OCI-LY3 (cell line): ENCODE data around the gene PRPH.
"Not testable (repeated sequence)": the region's sequence is repeated elsewhere in the genome, so short reads cannot be mapped to it uniquely, and the experiment has no call there.

Source experiments
- H2AFZ ChIP-seq: fragments of 200-600, 300-600 bp; shearing (Covaris generic); 2 replicates; pipeline ENCODE4 v1.6.0; 2014; ENCODE audit warnings: antibody characterized with exemption, low read depth, low read length
- H3K27ac ChIP-seq: fragments of 200-600, 300-600 bp; sonication (generic); 2 replicates; pipeline ENCODE4 v1.5.1; 2014; ENCODE audit warnings: mild to moderate bottlenecking, low read length, moderate library complexity, mixed read lengths
- H3K27me3 ChIP-seq: fragments of 200-600, 300-600 bp; sonication (generic); 2 replicates; pipeline ENCODE4 v1.6.1; 2014; ENCODE audit warnings: low read depth, low read length, mixed read lengths
- H3K36me3 ChIP-seq: fragments of 200-600, 300-600 bp; sonication (generic); replicated peaks from 2 replicates; pipeline ENCODE3; 2014; ENCODE audit warnings: low read depth, low read length, mixed read lengths
- H3K4me1 ChIP-seq: fragments of 300-600, 200-600 bp; sonication (generic); 2 replicates; pipeline ENCODE4 v1.6.1; 2014; ENCODE audit warnings: low read length, mixed read lengths
- H3K4me2 ChIP-seq: fragments of 200-600, 300-600 bp; sonication (generic); 2 replicates; pipeline ENCODE4 v1.6.1; 2014; ENCODE audit warnings: low read length, mixed read lengths
- H3K4me3 ChIP-seq: fragments of 300-600, 200-600 bp; sonication (generic); 2 replicates; pipeline ENCODE4 v1.5.1; 2014; ENCODE audit warnings: antibody characterized with exemption, mild to moderate bottlenecking, low read length, moderate library complexity
- H3K79me2 ChIP-seq: fragments of 300-600, 200-600 bp; shearing (Covaris generic); 2 replicates; pipeline ENCODE4 v1.6.1; 2014; ENCODE audit warnings: mild to moderate bottlenecking, low read length, mixed read lengths
- H3K9ac ChIP-seq: fragments of 300-600, 200-600 bp; shearing (Covaris generic); 2 replicates; pipeline ENCODE4 v1.6.0; 2014; ENCODE audit warnings: mild to moderate bottlenecking, low read length, moderate library complexity
- H3K9me3 ChIP-seq: fragments of 200-600, 300-600 bp; shearing (Covaris generic); 2 replicates; pipeline ENCODE4 v1.6.1; 2014; ENCODE audit warnings: low read length, mixed read lengths; ENCODE audit not compliant: insufficient read depth
- H4K20me1 ChIP-seq: fragments of 200-600, 300-600 bp; sonication (generic); 2 replicates; pipeline ENCODE4 v1.6.1; 2016; ENCODE audit warnings: low read length, mixed read lengths; ENCODE audit not compliant: insufficient read depth
- CTCF ChIP-seq: fragments of 200-600, 300-600 bp; sonication (generic); IDR thresholded peaks from 2 replicates; pipeline ENCODE4 v1.5.1; 2014; ENCODE audit warnings: antibody characterized with exemption, low read length, low read depth
- EZH2phosphoT487 ChIP-seq: fragments of 200-600 bp; shearing (Covaris generic); IDR thresholded peaks from 2 replicates; pipeline ENCODE4 v1.6.1; 2018; ENCODE audit warnings: antibody characterized with exemption, mixed run types, low read depth

PRPH gene

GRCh38 chr12:49304161-49304560 lies 9.2 kb downstream of the PRPH start:
- no peak overlapping the region for H3K27ac ChIP-seq
- H2AFZ ChIP-seq: no peak overlapping the region
- no peaks in the 10 kb centered on the region for H3K4me1 ChIP-seq
- no peaks in the 10 kb centered on the region for H3K9me3 ChIP-seq
- no peak overlapping the region for H3K9ac ChIP-seq
- no peaks in the 10 kb centered on the region for H3K36me3 ChIP-seq
- no peak overlapping the region for H3K4me2 ChIP-seq
- H3K27me3 ChIP-seq: no peaks in the 10 kb centered on the region
- no peaks in the 10 kb centered on the region for H4K20me1 ChIP-seq
- H3K79me2 ChIP-seq: no peaks in the 10 kb centered on the region
- TF ChIP-seq EZH2phosphoT487: no peak
- TF ChIP-seq CTCF: no peak
- H3K4me3 ChIP-seq: no peak overlapping the region

DNA sequence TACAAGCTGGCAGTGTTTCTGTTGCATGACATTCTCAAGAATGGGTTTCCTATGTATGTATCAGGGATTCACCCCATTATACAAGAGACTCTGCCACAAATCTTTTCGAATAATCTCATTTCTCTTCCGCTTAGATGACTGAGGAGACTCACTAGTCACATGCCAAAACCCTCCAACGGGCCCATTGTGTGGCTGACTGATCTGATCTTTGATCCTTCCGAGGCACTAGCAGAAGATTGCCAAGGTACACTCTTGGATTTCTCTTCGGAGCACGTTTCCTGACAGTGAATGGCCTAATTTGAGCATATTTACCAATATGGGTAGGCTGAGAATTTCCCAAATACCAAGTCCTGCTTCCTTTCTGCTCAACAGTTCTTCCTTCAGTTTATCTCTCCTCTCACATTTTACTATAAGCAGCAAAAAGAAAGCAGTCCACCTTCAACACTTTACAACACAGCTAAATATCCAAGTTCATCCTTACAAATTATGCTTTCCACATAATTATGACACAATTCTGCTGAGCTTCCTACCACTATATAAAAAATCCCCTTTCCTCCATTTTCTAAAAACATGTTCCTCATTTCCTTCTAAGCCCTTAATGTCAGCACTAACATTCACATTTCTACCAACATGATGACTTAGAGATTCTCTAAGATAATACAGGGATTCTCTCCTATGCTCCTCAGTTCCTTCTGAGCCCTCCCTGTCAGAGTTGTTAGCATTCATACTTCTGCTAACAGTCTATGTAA lies 11.0 kb downstream of the PRPH start:
- no peak overlapping the region for H3K4me2 ChIP-seq

GRCh38 chr12:49309386-49309785 lies 14.4 kb downstream of the PRPH start:
- Histone ChIP-seq H3K4me1 (no peaks in the 10 kb centered on the region), H3K9me3 (no peaks in the 10 kb centered on the region), H4K20me1 (no peaks in the 10 kb centered on the region), H3K4me2 (no peak overlapping the region), H2AFZ (no peak overlapping the region), H3K9ac (no peak overlapping the region), H3K36me3 (no peaks in the 10 kb centered on the region), H3K4me3 (no peak overlapping the region), H3K27me3 (no peaks in the 10 kb centered on the region), H3K27ac (no peak overlapping the region), H3K79me2 (no peaks in the 10 kb centered on the region)
- TF ChIP-seq EZH2phosphoT487 (no peak), CTCF (no peak)

More for the DNA sequence above, 11.0 kb downstream of the PRPH start:
- H3K27me3 ChIP-seq: no peaks in the 10 kb centered on the region
- H3K4me3 ChIP-seq: no peak overlapping the region
- H3K36me3 ChIP-seq: no peaks in the 10 kb centered on the region
- TF ChIP-seq EZH2phosphoT487: no peak
- TF ChIP-seq CTCF: no peak
- H2AFZ ChIP-seq: peak overlapping the region; percentile 74; the same call in 1 of the 2 replicates
- no peak overlapping the region for H3K9ac ChIP-seq
- no peaks in the 10 kb centered on the region for H3K79me2 ChIP-seq
- no peaks in the 10 kb centered on the region for H3K4me1 ChIP-seq
- no peaks in the 10 kb centered on the region for H4K20me1 ChIP-seq
- no peak overlapping the region for H3K27ac ChIP-seq
- no peaks in the 10 kb centered on the region for H3K9me3 ChIP-seq

GRCh38 chr12:49310451-49311000 lies 15.6 kb downstream of the PRPH start:
- H4K20me1 ChIP-seq, H3K4me2 ChIP-seq, H3K27ac ChIP-seq, H3K79me2 ChIP-seq, H2AFZ ChIP-seq, H3K9me3 ChIP-seq, H3K4me3 ChIP-seq, H3K4me1 ChIP-seq, H3K36me3 ChIP-seq, H3K27me3 ChIP-seq, H3K9ac ChIP-seq: not testable (repeated sequence)
